Esophagus mucosa (tissue), 1 donor: ENCODE results near the gene TAS2R60. TPM values are rescaled to one million over a fixed set of nuclear protein-coding genes. Genes with fewer than 3 reads are reported as not detected.
A peak's percentile ranks its signal among the peaks of the same experiment; 100 is the strongest.
"Not testable (repeated sequence)": the region's sequence is repeated elsewhere in the genome, so short reads cannot be mapped to it uniquely, and the experiment has no call there.

Experiments used
- ATAC-seq: fragments of 200-7000 bp; cut with Tn5 transposase; one replicate; pipeline ENCODE4 v1.9.1; 2020
- total RNA-seq: library from RNA; stranded (reverse); gene quantifications from one replicate; pipeline ENCODE4 v1.2.4, GENCODE V29; 2023
- donor health status: DM: yes; HTN: yes; CAD: no.

TAS2R60 gene
- total RNA-seq, 1 donor from 2014 or later = 0.32 TPM

GRCh38 chr7:143479055-143479766 is 36.0 kb downstream of the TAS2R60 start:
- ATAC-seq = no peak

GRCh38 chr7:143480501-143480900 is 37.2 kb downstream of the TAS2R60 start:
- ATAC-seq = no peak

GRCh38 chr7:143484119-143484518 is 40.9 kb downstream of the TAS2R60 start:
- ATAC-seq = no peak

- ATAC-seq = no peak
Observed at GRCh38 chr7:143485094-143485493, 41.8 kb downstream of the TAS2R60 start.

- no peak for ATAC-seq
Observed at GRCh38 chr7:143485500-143485899, 42.2 kb downstream of the TAS2R60 start.

GRCh38 chr7:143486266-143486665 is 43.0 kb downstream of the TAS2R60 start:
- ATAC-seq = not testable (repeated sequence)

GRCh38 chr7:143487061-143487460 is 43.8 kb downstream of the TAS2R60 start:
- no peak for ATAC-seq

- ATAC-seq = peak; percentile 41
Observed at GRCh38 chr7:143487566-143487965, 44.3 kb downstream of the TAS2R60 start.

GRCh38 chr7:143490717-143491306 is 47.6 kb downstream of the TAS2R60 start:
- ATAC-seq = peak; percentile 64

GRCh38 chr7:143492043-143492471 is 48.8 kb downstream of the TAS2R60 start:
- ATAC-seq = no peak

- no peak for ATAC-seq
Observed at GRCh38 chr7:143492799-143493739, 49.8 kb downstream of the TAS2R60 start.

- no peak for ATAC-seq
Observed at GRCh38 chr7:143493751-143494150, 50.5 kb downstream of the TAS2R60 start.

Other genes starting within 250 kb of the TAS2R60 start
- gene TAS2R40, start 221.4 kb upstream of the TAS2R60 start, total RNA-seq = not detected
- gene GSTK1, start 180.0 kb upstream of the TAS2R60 start, total RNA-seq = 109 TPM
- gene TMEM139, start 158.5 kb upstream of the TAS2R60 start, total RNA-seq = 0.44 TPM
- gene CASP2, start 155.1 kb upstream of the TAS2R60 start, total RNA-seq = 28.3 TPM
- 0.68 TPM for gene CLCN1, start 127.3 kb upstream of the TAS2R60 start, total RNA-seq
- gene FAM131B, start 80.7 kb upstream of the TAS2R60 start, total RNA-seq = 0.44 TPM
- gene ZYX, start 62.1 kb upstream of the TAS2R60 start, total RNA-seq = 82.3 TPM
- gene EPHA1, start 34.6 kb upstream of the TAS2R60 start, total RNA-seq = 79.0 TPM
- gene TAS2R41, start 34.4 kb downstream of the TAS2R60 start, total RNA-seq = not detected
- 1.4 TPM for gene CTAGE15, start 128.3 kb downstream of the TAS2R60 start, total RNA-seq
- 9.8 TPM for gene TCAF2, start 177.5 kb downstream of the TAS2R60 start, total RNA-seq